ENCODE results near the gene MED12L.

The MED12L gene

GRCh38 chr3:151120409-151120808 lies 34.9 kb downstream of the MED12L start:
- Histone ChIP-seq H3K4me3 (ENCODE audit: low read length) (no peak overlapping the region), H3K27me3 (ENCODE audit: control insufficient read depth, insufficient read depth, low read length) (no peaks in the 10 kb centered on the region), H3K4me1 (ENCODE audit: control insufficient read depth, insufficient read depth, low read length) (no peaks in the 10 kb centered on the region), H3K9me3 (ENCODE audit: control insufficient read depth, low read length) (no peaks in the 10 kb centered on the region), H3K9ac (ENCODE audit: low read length) (no peak overlapping the region), H3K36me3 (ENCODE audit: control insufficient read depth, insufficient read depth, low read length) (no peaks in the 10 kb centered on the region)

- no peak overlapping the region for H3K4me3 ChIP-seq (ENCODE audit: low read length)
- no peaks in the 10 kb centered on the region for H3K4me1 ChIP-seq (ENCODE audit: control insufficient read depth, insufficient read depth, low read length)
- no peak overlapping the region for H3K9ac ChIP-seq (ENCODE audit: low read length)
- H3K36me3 ChIP-seq (ENCODE audit: control insufficient read depth, insufficient read depth, low read length) = no peaks in the 10 kb centered on the region
- no peaks in the 10 kb centered on the region for H3K27me3 ChIP-seq (ENCODE audit: control insufficient read depth, insufficient read depth, low read length)
- no peaks in the 10 kb centered on the region for H3K9me3 ChIP-seq (ENCODE audit: control insufficient read depth, low read length)
These were observed 35.6 kb downstream of the MED12L start for GRCh38 chr3:151121016-151121415.

GRCh38 chr3:151123827-151124226 lies 38.4 kb downstream of the MED12L start:
- no peak overlapping the region for H3K4me3 ChIP-seq (ENCODE audit: low read length)
- no peaks in the 10 kb centered on the region for H3K4me1 ChIP-seq (ENCODE audit: control insufficient read depth, insufficient read depth, low read length)
- no peaks in the 10 kb centered on the region for H3K36me3 ChIP-seq (ENCODE audit: control insufficient read depth, insufficient read depth, low read length)
- no peak overlapping the region for H3K9ac ChIP-seq (ENCODE audit: low read length)
- H3K9me3 ChIP-seq (ENCODE audit: control insufficient read depth, low read length) = no peaks in the 10 kb centered on the region
- H3K27me3 ChIP-seq (ENCODE audit: control insufficient read depth, insufficient read depth, low read length) = no peaks in the 10 kb centered on the region

GRCh38 chr3:151124476-151124875 lies 39.0 kb downstream of the MED12L start:
- H3K4me3 ChIP-seq (ENCODE audit: low read length) = no peak overlapping the region
- H3K4me1 ChIP-seq (ENCODE audit: control insufficient read depth, insufficient read depth, low read length) = no peaks in the 10 kb centered on the region
- no peaks in the 10 kb centered on the region for H3K27me3 ChIP-seq (ENCODE audit: control insufficient read depth, insufficient read depth, low read length)
- H3K9ac ChIP-seq (ENCODE audit: low read length) = no peak overlapping the region
- no peaks in the 10 kb centered on the region for H3K9me3 ChIP-seq (ENCODE audit: control insufficient read depth, low read length)
- H3K36me3 ChIP-seq (ENCODE audit: control insufficient read depth, insufficient read depth, low read length) = no peaks in the 10 kb centered on the region

GRCh38 chr3:151130428-151130827 lies 45.0 kb downstream of the MED12L start:
- Histone ChIP-seq H3K9me3 (ENCODE audit: control insufficient read depth, low read length) (no peaks in the 10 kb centered on the region), H3K4me3 (ENCODE audit: low read length) (no peak overlapping the region), H3K9ac (ENCODE audit: low read length) (no peak overlapping the region), H3K36me3 (ENCODE audit: control insufficient read depth, insufficient read depth, low read length) (no peaks in the 10 kb centered on the region), H3K4me1 (ENCODE audit: control insufficient read depth, insufficient read depth, low read length) (no peaks in the 10 kb centered on the region), H3K27me3 (ENCODE audit: control insufficient read depth, insufficient read depth, low read length) (no peaks in the 10 kb centered on the region)

- no peaks in the 10 kb centered on the region for H3K9me3 ChIP-seq (ENCODE audit: control insufficient read depth, low read length)
- no peak overlapping the region for H3K9ac ChIP-seq (ENCODE audit: low read length)
- no peaks in the 10 kb centered on the region for H3K4me1 ChIP-seq (ENCODE audit: control insufficient read depth, insufficient read depth, low read length)
- H3K27me3 ChIP-seq (ENCODE audit: control insufficient read depth, insufficient read depth, low read length) = no peaks in the 10 kb centered on the region
- H3K36me3 ChIP-seq (ENCODE audit: control insufficient read depth, insufficient read depth, low read length) = no peaks in the 10 kb centered on the region
- no peak overlapping the region for H3K4me3 ChIP-seq (ENCODE audit: low read length)
These were observed 47.7 kb downstream of the MED12L start for GRCh38 chr3:151133175-151133574.

- H3K36me3 ChIP-seq (ENCODE audit: control insufficient read depth, insufficient read depth, low read length) = no peaks in the 10 kb centered on the region
- H3K4me3 ChIP-seq (ENCODE audit: low read length) = no peak overlapping the region
- H3K9me3 ChIP-seq (ENCODE audit: control insufficient read depth, low read length) = no peaks in the 10 kb centered on the region
These were observed 48.5 kb downstream of the MED12L start for GRCh38 chr3:151133917-151134450.

GRCh38 chr3:151135541-151136337 lies 50.3 kb downstream of the MED12L start:
- H3K9ac ChIP-seq (ENCODE audit: low read length) = no peak overlapping the region
- H3K36me3 ChIP-seq (ENCODE audit: control insufficient read depth, insufficient read depth, low read length) = no peaks in the 10 kb centered on the region
- no peaks in the 10 kb centered on the region for H3K9me3 ChIP-seq (ENCODE audit: control insufficient read depth, low read length)
- H3K4me3 ChIP-seq (ENCODE audit: low read length) = no peak overlapping the region
- no peaks in the 10 kb centered on the region for H3K27me3 ChIP-seq (ENCODE audit: control insufficient read depth, insufficient read depth, low read length)
- no peaks in the 10 kb centered on the region for H3K4me1 ChIP-seq (ENCODE audit: control insufficient read depth, insufficient read depth, low read length)

More at GRCh38 chr3:151133917-151134450, 48.5 kb downstream of the MED12L start:
- Histone ChIP-seq H3K4me1 (ENCODE audit: control insufficient read depth, insufficient read depth, low read length) (no peaks in the 10 kb centered on the region), H3K27me3 (ENCODE audit: control insufficient read depth, insufficient read depth, low read length) (no peaks in the 10 kb centered on the region), H3K9ac (ENCODE audit: low read length) (no peak overlapping the region)

GRCh38 chr3:151142929-151143328 lies 57.5 kb downstream of the MED12L start:
- no peak overlapping the region for H3K4me3 ChIP-seq (ENCODE audit: low read length)
- H3K36me3 ChIP-seq (ENCODE audit: control insufficient read depth, insufficient read depth, low read length) = no peaks in the 10 kb centered on the region
- H3K27me3 ChIP-seq (ENCODE audit: control insufficient read depth, insufficient read depth, low read length) = no peaks in the 10 kb centered on the region
- no peaks in the 10 kb centered on the region for H3K9me3 ChIP-seq (ENCODE audit: control insufficient read depth, low read length)
- peaks cover 6% of the 10 kb centered on the region for H3K4me1 ChIP-seq (ENCODE audit: control insufficient read depth, insufficient read depth, low read length)
- no peak overlapping the region for H3K9ac ChIP-seq (ENCODE audit: low read length)

GRCh38 chr3:151144016-151144415 lies 58.6 kb downstream of the MED12L start:
- H3K4me3 ChIP-seq (ENCODE audit: low read length) = no peak overlapping the region
- H3K4me1 ChIP-seq (ENCODE audit: control insufficient read depth, insufficient read depth, low read length) = peaks cover 6% of the 10 kb centered on the region
- H3K36me3 ChIP-seq (ENCODE audit: control insufficient read depth, insufficient read depth, low read length) = no peaks in the 10 kb centered on the region
- H3K9me3 ChIP-seq (ENCODE audit: control insufficient read depth, low read length) = no peaks in the 10 kb centered on the region
- no peak overlapping the region for H3K9ac ChIP-seq (ENCODE audit: low read length)
- H3K27me3 ChIP-seq (ENCODE audit: control insufficient read depth, insufficient read depth, low read length) = no peaks in the 10 kb centered on the region

GRCh38 chr3:151144760-151145159 lies 59.3 kb downstream of the MED12L start:
- Histone ChIP-seq H3K9me3 (ENCODE audit: control insufficient read depth, low read length) (no peaks in the 10 kb centered on the region), H3K4me1 (ENCODE audit: control insufficient read depth, insufficient read depth, low read length) (peaks cover 6% of the 10 kb centered on the region), H3K4me3 (ENCODE audit: low read length) (no peak overlapping the region), H3K36me3 (ENCODE audit: control insufficient read depth, insufficient read depth, low read length) (no peaks in the 10 kb centered on the region), H3K9ac (ENCODE audit: low read length) (no peak overlapping the region), H3K27me3 (ENCODE audit: control insufficient read depth, insufficient read depth, low read length) (no peaks in the 10 kb centered on the region)

- H3K4me3 ChIP-seq (ENCODE audit: low read length) = no peak overlapping the region
- H3K27me3 ChIP-seq (ENCODE audit: control insufficient read depth, insufficient read depth, low read length) = no peaks in the 10 kb centered on the region
- no peaks in the 10 kb centered on the region for H3K9me3 ChIP-seq (ENCODE audit: control insufficient read depth, low read length)
- H3K4me1 ChIP-seq (ENCODE audit: control insufficient read depth, insufficient read depth, low read length) = peaks cover 6% of the 10 kb centered on the region
- H3K9ac ChIP-seq (ENCODE audit: low read length) = peak overlapping the region; percentile 8
- no peaks in the 10 kb centered on the region for H3K36me3 ChIP-seq (ENCODE audit: control insufficient read depth, insufficient read depth, low read length)
These were observed 60.2 kb downstream of the MED12L start for GRCh38 chr3:151145713-151146070.

Measured in mucosa of stomach (tissue), 1 donor.